ENCODE results near the gene KCND1.

The KCND1 gene

GRCh38 chrX:48939524-48940228 is 32.0 kb downstream of the KCND1 start:
- DNase-seq (ENCODE audit: insufficient read length, low spot score): no peak
- no peak for FAIRE-seq

- DNase-seq (ENCODE audit: insufficient read length, low spot score) (no peak), FAIRE-seq (peak; percentile 99)
These were observed 32.8 kb downstream of the KCND1 start for GRCh38 chrX:48938721-48939425.

DNA sequence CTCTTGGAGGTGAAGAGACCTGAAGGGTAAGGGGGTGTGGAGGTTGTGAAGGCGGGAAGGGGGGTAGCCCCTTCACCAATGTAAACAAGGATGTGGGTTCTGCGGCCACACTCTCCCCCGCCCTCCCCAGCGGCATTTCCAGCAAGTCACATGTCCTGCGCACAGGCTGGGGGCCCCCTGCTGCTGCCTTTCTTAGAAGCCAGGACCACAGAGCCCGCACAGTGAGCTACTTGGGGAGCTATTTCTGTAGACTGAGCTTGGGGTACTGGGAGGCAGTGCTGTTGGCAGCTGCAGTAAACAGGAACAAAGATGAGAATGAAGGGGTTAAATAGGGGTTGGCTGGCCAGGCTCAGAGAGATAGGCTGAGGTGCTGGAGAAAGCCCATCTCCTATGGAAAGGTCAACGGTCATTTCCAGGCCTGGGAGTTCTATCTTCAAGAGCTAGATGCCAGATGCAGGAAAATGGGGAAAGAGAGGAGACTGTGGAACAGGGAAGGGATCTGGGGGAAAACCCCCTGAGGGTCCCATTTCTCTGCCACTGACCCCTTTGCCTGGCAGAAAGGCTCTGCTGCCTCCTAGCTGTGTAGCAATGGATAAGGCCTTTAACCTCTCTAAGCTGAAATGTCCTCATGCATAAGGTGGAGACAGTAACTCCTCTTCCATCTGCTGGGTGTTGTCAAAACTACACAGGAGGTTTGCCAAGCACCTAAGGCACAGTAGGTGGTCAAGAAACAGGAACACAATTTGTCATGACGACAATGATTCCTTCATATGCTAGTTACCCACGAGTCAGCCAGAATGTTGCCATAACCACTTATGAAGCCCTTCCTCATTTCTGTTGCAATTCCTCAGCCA is 34.4 kb downstream of the KCND1 start:
- FAIRE-seq (peak; percentile 100), DNase-seq (ENCODE audit: insufficient read length, low spot score) (no peak)

GRCh38 chrX:48936429-48937053 is 35.1 kb downstream of the KCND1 start:
- DNase-seq (ENCODE audit: insufficient read length, low spot score) (no peak), FAIRE-seq (no peak)

- FAIRE-seq (no peak), DNase-seq (ENCODE audit: insufficient read length, low spot score) (no peak)
These were observed 36.4 kb downstream of the KCND1 start for GRCh38 chrX:48935301-48935670.

DNA sequence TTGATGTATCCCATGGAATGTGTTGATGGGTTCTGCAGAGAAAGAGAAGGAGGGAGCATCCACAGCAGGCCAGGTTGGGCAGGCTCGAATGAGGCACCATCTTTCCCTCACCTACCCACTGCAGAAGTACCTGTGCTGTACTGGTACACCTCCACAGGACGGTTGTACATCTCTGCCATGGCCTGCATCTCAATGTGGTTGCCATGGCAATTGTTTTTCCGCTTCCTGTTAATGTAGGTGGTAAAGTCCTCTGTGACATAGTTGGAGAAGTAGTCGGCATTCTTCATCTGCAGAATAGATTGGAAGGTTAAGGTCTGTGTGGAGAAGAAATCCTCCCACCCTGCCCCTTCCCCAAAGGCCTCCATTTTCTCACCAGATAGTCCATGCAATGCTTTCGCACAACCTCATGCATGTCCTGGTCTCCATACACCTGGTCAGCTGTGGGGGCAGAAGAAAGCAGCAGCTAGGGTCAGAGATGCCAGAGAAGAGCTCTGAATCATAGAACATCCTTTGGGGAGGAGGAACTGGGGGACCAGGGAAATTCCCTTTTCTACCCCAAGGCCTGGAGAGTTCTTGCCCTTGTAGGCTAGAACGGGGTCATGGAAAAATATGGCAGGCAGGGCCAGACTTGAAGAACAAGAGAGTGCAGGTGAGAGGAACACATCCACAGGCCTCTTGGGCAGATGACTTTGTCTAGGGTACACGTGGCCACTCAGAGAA is 36.9 kb downstream of the KCND1 start:
- no peak for DNase-seq (ENCODE audit: insufficient read length, low spot score)
- peak; percentile 85 for FAIRE-seq

- FAIRE-seq: peak; percentile 89
- no peak for DNase-seq (ENCODE audit: insufficient read length, low spot score)
These were observed 37.9 kb downstream of the KCND1 start for GRCh38 chrX:48933757-48934156.

DNA sequence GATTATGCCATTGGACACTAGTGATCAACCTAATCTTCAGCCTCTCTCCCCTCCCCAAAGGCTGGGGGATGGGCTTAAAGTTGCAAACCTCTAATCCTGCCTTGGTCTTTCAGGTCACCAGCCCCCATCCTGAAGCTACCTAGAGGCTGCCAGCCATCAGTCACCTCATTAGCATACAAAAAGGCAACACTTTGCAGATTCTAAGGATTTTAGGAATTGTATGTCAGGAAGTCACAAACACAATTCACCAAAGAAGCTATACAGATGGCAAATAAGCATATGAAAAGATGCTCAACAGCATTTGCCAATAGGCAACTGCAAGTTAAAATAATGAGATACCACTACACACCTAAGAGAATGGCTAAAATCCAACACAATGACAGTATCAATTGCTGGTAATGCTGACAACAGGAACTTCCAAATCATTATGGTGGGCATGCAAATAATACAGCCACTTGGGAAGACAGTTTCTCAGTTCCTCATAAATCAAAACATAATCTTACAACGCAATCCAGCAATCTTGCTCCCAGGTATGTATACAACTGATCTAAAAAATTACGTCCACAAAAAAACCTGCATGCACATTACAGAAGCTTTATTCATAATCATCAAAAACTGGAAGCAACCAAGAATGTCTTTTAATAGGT is 43.8 kb downstream of the KCND1 start:
- FAIRE-seq (no peak), DNase-seq (ENCODE audit: insufficient read length, low spot score) (no peak)

GRCh38 chrX:48927123-48927522 is 44.5 kb downstream of the KCND1 start:
- no peak for DNase-seq (ENCODE audit: insufficient read length, low spot score)
- FAIRE-seq: peak; percentile 48

DNA sequence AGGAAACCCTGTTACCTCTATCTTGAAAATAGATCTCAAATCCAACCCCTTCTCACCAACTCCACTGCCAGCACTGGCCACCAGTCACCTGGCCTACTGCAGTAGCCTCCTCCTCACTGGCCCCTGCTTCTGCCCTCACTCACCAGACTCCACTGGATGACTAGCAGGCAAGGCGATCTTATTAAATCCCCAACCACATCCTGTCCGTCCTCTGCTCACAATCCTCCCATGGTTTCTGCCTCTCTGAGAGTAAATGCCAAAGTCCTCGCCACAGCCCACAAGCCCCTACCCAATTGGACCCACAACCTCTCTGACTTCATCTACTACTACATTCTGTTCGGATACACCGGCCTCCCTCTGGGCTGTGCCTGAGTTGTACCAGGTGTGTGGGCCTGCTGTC is 47.4 kb downstream of the KCND1 start:
- FAIRE-seq: no peak

GRCh38 chrX:48923771-48924170 is 47.9 kb downstream of the KCND1 start:
- DNase-seq (ENCODE audit: insufficient read length, low spot score) (no peak), FAIRE-seq (no peak)

More for the DNA sequence above, 47.4 kb downstream of the KCND1 start:
- DNase-seq (ENCODE audit: insufficient read length, low spot score): no peak

GRCh38 chrX:48920718-48921104 is 50.9 kb downstream of the KCND1 start:
- no peak for FAIRE-seq

GRCh38 chrX:48919947-48920717 is 51.5 kb downstream of the KCND1 start:
- FAIRE-seq: peak; percentile 83
- DNase-seq (ENCODE audit: insufficient read length, low spot score): no peak

More at GRCh38 chrX:48920718-48921104, 50.9 kb downstream of the KCND1 start:
- no peak for DNase-seq (ENCODE audit: insufficient read length, low spot score)

GRCh38 chrX:48919360-48919841 is 52.2 kb downstream of the KCND1 start:
- FAIRE-seq: no peak
- no peak for DNase-seq (ENCODE audit: insufficient read length, low spot score)

DNA sequence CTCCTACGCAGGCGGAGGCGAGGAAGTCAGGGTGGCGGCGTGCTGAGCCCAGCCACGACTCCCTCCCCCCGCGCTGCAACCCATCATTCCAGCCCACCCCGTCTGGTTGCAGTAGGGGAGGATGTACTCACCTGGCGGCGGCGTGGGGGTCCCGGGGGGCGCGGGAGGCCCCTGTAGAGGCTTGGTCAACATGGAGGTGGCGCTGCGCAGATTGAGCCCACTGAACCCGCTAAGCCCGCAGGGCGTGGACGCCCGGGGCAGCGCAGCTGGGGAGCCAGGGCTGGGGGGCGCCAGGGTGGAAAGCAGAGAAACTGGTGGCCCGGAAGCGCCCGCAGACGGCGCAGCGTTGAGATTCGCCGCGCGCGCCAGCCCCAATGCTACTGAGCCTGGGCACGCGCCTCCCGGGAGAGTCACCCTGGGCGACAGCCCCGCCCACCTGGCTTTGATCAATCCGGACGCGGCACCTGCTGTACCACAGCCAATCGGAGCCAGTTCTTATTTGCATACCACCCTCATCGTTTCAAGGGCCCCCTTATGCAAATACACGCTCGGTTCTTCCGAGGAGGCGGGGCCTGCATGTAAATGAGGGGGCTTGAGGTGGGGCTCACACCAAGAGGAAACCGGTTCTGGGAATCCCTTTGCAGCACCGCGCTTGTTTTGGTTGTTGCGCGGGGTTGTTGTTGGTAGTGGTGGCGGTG is 52.9 kb downstream of the KCND1 start, which contains the start of gene PIM2:
TSS of gene PIM2 (minus strand) at position 382 of the 698 bp plus-strand sequence. CDS start at position 192, 190 bp downstream.
- peak; percentile 100 for FAIRE-seq
- peak; percentile 65 for DNase-seq (ENCODE audit: insufficient read length, low spot score)

DNA sequence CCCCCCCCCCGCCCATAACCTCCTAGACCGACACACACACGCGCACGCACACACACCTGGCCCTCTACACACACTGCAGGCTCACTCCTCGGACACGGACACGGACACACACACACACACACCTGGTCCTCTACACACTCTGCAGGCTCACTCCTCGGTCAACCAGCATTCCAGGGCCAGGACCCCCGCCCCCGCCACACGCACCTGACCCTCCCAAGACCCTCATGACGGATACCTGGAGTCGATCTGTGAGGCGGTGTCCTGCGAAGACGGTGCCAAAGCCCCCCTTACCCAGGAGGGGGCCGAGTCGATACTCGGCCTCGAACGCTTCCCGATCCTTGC is 53.4 kb downstream of the KCND1 start:
- FAIRE-seq: peak; percentile 63
- DNase-seq (ENCODE audit: insufficient read length, low spot score): no peak

DNA sequence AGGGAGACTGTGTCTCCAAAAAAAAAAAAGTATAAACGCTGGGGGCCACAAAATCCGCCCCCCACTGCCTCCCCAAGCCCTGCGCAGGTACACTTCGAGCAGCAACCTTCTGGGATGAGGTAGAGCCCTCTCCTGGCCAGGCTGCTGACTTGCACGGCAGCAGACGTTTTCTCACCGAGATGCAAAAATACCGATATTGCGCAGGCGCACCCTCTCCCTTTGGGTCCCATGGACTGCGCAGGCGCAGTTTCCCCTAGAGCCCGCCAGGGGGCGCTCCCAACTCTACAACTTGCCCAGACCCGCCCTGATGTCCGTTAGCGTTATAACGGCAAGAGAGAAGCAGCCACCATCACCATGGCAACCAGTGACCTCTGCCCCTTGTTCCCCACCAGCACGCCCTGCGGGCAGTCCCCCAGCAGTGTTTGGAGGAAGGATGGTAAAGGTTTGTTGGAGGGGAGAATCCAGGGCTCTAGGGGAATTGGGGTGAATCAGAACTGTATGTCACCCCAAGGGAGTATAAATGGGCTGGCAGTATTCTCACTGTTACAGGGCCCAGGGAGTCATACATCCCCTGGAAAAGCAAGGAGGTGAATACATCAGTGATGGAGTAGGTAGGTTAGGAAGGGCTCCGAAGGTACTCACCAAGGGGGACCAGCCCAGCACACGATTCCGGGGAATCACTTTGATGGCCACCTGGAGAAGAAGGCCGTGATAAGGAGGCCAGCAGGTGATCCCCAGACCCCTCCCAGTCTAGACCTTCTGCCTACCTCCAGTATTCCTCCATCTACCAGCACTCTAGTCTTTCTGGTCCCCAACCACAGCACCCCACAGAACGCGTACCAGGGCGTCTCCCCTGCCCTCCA is 54.3 kb downstream of the KCND1 start:
- peak; percentile 99 for FAIRE-seq
- DNase-seq (ENCODE audit: insufficient read length, low spot score): peak; percentile 43

Measured in GM19239 (cell line).